GM12892 (cell line): ENCODE data around the gene NPTXR.

ENCODE experiments used
- POLR2A ChIP-seq: IDR thresholded peaks from 2 replicates; pipeline ENCODE4 v1.6.1; 2011; ENCODE audit warnings: low read depth, low read length, control low read depth
- POLR2AphosphoS5 ChIP-seq: IDR thresholded peaks from 2 replicates; pipeline ENCODE4 v1.6.1; 2011; ENCODE audit warnings: low read depth, low read length, control low read depth
- TAF1 ChIP-seq: IDR thresholded peaks from 2 replicates; pipeline ENCODE4 v1.6.1; 2011; ENCODE audit warnings: low read depth, mild to moderate bottlenecking, control low read depth, low read length, borderline replicate concordance

- TF ChIP-seq POLR2A (no peak), POLR2AphosphoS5 (no peak), TAF1 (no peak)
These were observed 47.4 kb downstream of the NPTXR start for GRCh38 chr22:38796262-38796957.
